WTC11 (cell line): ENCODE data around the gene PDZD2. TPM values are rescaled to one million over a fixed set of nuclear protein-coding genes. Genes with fewer than 3 reads are reported as not detected.

Experiments used
- ATAC-seq: fragments of 200-7000 bp; cut with Tn5 transposase; 2 replicates; pipeline ENCODE4 v1.10.0; 2021; ENCODE audit warnings: mild to moderate bottlenecking, moderate library complexity
- CTCF ChIA-PET: fragments of 300-600 bp; sonication (Branson Sonifier 250); formaldehyde crosslinking; loops from one replicate; lab custom pipeline; 2021; ENCODE audit warnings: antibody characterized with exemption; lab: Charles Lee
- POLR2A ChIA-PET: fragments of 350-600 bp; sonication (Branson Sonifier 250); formaldehyde crosslinking; loops from one replicate; lab custom pipeline; 2021; ENCODE audit warnings: antibody characterized with exemption; lab: Charles Lee
- DNase-seq: peaks from one replicate; pipeline ENCODE4 v3.0.0; 2021; ENCODE audit warnings: low spot score
- H3K27ac Mint-ChIP-seq: 2 replicates; pipeline ENCODE4 v1.8.0; 2021; ENCODE audit warnings: mixed read lengths
- H3K27me3 Mint-ChIP-seq: 2 replicates; pipeline ENCODE4 v1.8.0; 2021; ENCODE audit warnings: low read depth, mild to moderate bottlenecking, moderate library complexity, mixed read lengths
- H3K36me3 Mint-ChIP-seq: 2 replicates; pipeline ENCODE4 v1.8.0; 2021; ENCODE audit warnings: mixed read lengths
- H3K4me1 Mint-ChIP-seq: 2 replicates; pipeline ENCODE4 v1.8.0; 2022; ENCODE audit warnings: mixed read lengths
- H3K4me3 Mint-ChIP-seq: 2 replicates; pipeline ENCODE4 v1.8.0; 2021; ENCODE audit warnings: mild to moderate bottlenecking, moderate library complexity, mixed read lengths
- H3K9me3 Mint-ChIP-seq: 2 replicates; pipeline ENCODE4 v1.8.0; 2021; ENCODE audit warnings: mixed read lengths
- ELF4 ChIP-seq: sonication (generic); formaldehyde crosslinking; IDR thresholded peaks from 2 replicates; pipeline ENCODE4 v1.8.1; 2022; ENCODE audit warnings: low read depth, mild to moderate bottlenecking, moderate library complexity, missing genetic modification reagents
- FOXJ3 ChIP-seq: sonication (generic); formaldehyde crosslinking; IDR thresholded peaks from 2 replicates; pipeline ENCODE4 v1.9.0; 2021; ENCODE audit warnings: missing genetic modification reagents, mild to moderate bottlenecking, borderline replicate concordance
- GABPB1 ChIP-seq: sonication (generic); formaldehyde crosslinking; IDR thresholded peaks from 2 replicates; pipeline ENCODE4 v1.8.1; 2023; ENCODE audit warnings: mild to moderate bottlenecking, missing genetic modification reagents
- MXD4 ChIP-seq: fragments of 250-450 bp; sonication (Bioruptor Pico); IDR thresholded peaks from 2 replicates; pipeline ENCODE4 v1.8.0; 2021; ENCODE audit warnings: mild to moderate bottlenecking, moderate library complexity, borderline replicate concordance
- MYBL2 ChIP-seq: sonication (generic); formaldehyde crosslinking; IDR thresholded peaks from 2 replicates; pipeline ENCODE4 v1.8.1; 2023; ENCODE audit warnings: mild to moderate bottlenecking, moderate library complexity, missing genetic modification reagents
- NFATC4 ChIP-seq: fragments of 250-450 bp; sonication (Bioruptor Pico); IDR thresholded peaks from 2 replicates; pipeline ENCODE4 v1.9.0; 2021; ENCODE audit warnings: mild to moderate bottlenecking
- NFE2L1 ChIP-seq: sonication (generic); formaldehyde crosslinking; IDR thresholded peaks from 2 replicates; pipeline ENCODE4 v1.8.1; 2023; ENCODE audit warnings: missing genetic modification reagents
- NR3C1 ChIP-seq: sonication (generic); formaldehyde crosslinking; conservative IDR thresholded peaks from 2 replicates; pipeline ENCODE4 v1.8.1; 2023; ENCODE audit warnings: low read depth, mild to moderate bottlenecking, missing genetic modification reagents
- SP1 ChIP-seq: sonication (generic); formaldehyde crosslinking; conservative IDR thresholded peaks from 2 replicates; pipeline ENCODE4 v1.8.1; 2022; ENCODE audit warnings: missing genetic modification reagents
- TEAD4 ChIP-seq: sonication (generic); formaldehyde crosslinking; IDR thresholded peaks from 2 replicates; pipeline ENCODE4 v1.8.0; 2022; ENCODE audit warnings: mild to moderate bottlenecking, missing genetic modification reagents
- ZNF263 ChIP-seq: sonication (generic); formaldehyde crosslinking; IDR thresholded peaks from 2 replicates; pipeline ENCODE4 v1.8.1; 2022; ENCODE audit warnings: low read depth, mild to moderate bottlenecking, moderate library complexity, missing genetic modification reagents
- total RNA-seq: library from RNA; stranded (reverse); gene quantifications from 3 replicates; pipeline ENCODE4 v1.2.3, GENCODE V29; 2021
- TF ChIP-seq, protein P1 (sequence below): sonication (generic); formaldehyde crosslinking; IDR thresholded peaks from 2 replicates; pipeline ENCODE4 v1.8.0; 2023; ENCODE audit warnings: mild to moderate bottlenecking, missing genetic modification reagents
- TF ChIP-seq, protein P2 (sequence below): fragments of 200-600 bp; IDR thresholded peaks from 2 replicates; pipeline ENCODE4 v1.8.0; 2022; ENCODE audit warnings: antibody characterized with exemption
- TF ChIP-seq, protein P3 (sequence below): sonication (generic); formaldehyde crosslinking; IDR thresholded peaks from 2 replicates; pipeline ENCODE4 v1.8.0; 2022; ENCODE audit warnings: mild to moderate bottlenecking, missing genetic modification reagents
- TF ChIP-seq, protein P4 (sequence below): sonication (generic); formaldehyde crosslinking; IDR thresholded peaks from 2 replicates; pipeline ENCODE4 v1.8.1; 2022; ENCODE audit warnings: low read depth, missing genetic modification reagents, borderline replicate concordance
- TF ChIP-seq, protein P5 (sequence below): sonication (generic); formaldehyde crosslinking; conservative IDR thresholded peaks from 2 replicates; pipeline ENCODE4 v1.8.1; 2023; ENCODE audit warnings: mild to moderate bottlenecking, low read depth, missing genetic modification reagents, moderate library complexity
- TF ChIP-seq, protein P6 (sequence below): sonication (generic); formaldehyde crosslinking; IDR thresholded peaks from 2 replicates; pipeline ENCODE4 v1.8.0; 2022; ENCODE audit warnings: mild to moderate bottlenecking, missing genetic modification reagents

The PDZD2 gene
- total RNA-seq, 1 experiment from 2014 or later: 11.4 TPM

DNA sequence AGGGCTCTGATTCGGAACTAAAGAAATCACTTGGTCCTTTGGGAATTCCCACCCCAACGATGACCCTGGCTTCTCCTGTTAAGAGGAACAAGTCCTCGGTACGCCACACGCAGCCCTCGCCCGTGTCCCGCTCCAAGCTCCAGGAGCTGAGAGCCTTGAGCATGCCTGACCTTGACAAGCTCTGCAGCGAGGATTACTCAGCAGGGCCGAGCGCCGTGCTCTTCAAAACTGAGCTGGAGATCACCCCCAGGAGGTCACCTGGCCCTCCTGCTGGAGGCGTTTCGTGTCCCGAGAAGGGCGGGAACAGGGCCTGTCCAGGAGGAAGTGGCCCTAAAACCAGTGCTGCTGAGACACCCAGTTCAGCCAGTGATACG lies 451.8 kb downstream of the PDZD2 start (continued):
- TF ChIP-seq, protein P1, sequence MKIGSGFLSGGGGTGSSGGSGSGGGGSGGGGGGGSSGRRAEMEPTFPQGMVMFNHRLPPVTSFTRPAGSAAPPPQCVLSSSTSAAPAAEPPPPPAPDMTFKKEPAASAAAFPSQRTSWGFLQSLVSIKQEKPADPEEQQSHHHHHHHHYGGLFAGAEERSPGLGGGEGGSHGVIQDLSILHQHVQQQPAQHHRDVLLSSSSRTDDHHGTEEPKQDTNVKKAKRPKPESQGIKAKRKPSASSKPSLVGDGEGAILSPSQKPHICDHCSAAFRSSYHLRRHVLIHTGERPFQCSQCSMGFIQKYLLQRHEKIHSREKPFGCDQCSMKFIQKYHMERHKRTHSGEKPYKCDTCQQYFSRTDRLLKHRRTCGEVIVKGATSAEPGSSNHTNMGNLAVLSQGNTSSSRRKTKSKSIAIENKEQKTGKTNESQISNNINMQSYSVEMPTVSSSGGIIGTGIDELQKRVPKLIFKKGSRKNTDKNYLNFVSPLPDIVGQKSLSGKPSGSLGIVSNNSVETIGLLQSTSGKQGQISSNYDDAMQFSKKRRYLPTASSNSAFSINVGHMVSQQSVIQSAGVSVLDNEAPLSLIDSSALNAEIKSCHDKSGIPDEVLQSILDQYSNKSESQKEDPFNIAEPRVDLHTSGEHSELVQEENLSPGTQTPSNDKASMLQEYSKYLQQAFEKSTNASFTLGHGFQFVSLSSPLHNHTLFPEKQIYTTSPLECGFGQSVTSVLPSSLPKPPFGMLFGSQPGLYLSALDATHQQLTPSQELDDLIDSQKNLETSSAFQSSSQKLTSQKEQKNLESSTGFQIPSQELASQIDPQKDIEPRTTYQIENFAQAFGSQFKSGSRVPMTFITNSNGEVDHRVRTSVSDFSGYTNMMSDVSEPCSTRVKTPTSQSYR (CRISPR knock-in tag): no peak

DNA sequence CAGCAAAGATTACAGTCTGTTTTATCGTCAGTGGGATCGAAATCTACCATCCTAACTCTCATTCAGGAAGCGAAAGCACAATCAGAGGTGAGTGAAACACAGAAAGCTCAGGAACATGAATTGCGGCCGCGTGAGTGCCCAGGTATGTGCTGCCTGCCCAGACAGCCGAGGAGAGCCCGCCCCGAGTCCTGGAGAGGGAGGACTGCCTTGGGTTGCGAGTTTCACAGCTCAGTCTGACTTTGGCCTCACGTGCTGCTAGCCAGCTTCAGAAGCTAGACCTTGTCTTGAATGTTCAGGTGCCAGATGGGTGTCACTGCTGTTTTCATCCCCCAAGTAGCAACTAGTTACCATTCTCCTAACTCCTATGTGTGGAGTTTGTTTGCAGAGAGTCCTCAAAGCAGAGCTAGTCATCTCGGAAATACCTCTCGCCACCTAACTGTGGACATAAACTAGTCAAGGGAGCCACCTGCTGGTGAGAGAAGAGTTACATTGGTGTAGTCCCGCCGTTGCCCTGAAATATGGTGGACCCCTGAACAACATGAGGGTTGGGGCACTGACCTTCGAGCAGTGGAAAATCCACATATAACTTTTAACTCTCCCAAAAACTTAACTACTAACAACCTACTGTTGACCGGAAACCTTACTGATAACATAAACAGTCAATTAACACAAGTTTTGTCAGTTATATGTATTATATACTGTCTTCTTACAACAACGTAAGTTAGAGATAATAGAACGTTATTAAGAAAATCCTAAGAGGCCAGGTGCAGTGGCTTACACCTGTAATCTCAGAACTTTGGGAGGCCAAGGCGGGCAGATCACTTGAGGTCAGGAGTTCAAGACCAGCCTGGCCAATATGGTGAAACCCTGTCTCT lies 454.2 kb downstream of the PDZD2 start:
- POLR2A ChIA-PET: interaction anchor here (0.5 to 1.0 kb wide), 2 partner anchors 238 to 257 kb away, joined by 3 to 4 read pairs; no protein-coding TSS in a partner anchor
- Mint-ChIP-seq H3K9me3 (no peaks in the 10 kb centered on the region), H3K4me3 (no peak overlapping the region), H3K27ac (0 out of 2 replicates have a peak overlapping the region, but pooled peaks have one; percentile 41), H3K27me3 (no peaks in the 10 kb centered on the region), H3K4me1 (peaks cover 5% of the 10 kb centered on the region), H3K36me3 (peaks cover 4% of the 10 kb centered on the region)
- peak; percentile 94 for ATAC-seq
- peak; percentile 77 for DNase-seq
- TF ChIP-seq ZNF263: 0 out of 2 replicates have a peak, but pooled peaks have one; percentile 18
- no peak for TF ChIP-seq ELF4
- TF ChIP-seq, protein P2, sequence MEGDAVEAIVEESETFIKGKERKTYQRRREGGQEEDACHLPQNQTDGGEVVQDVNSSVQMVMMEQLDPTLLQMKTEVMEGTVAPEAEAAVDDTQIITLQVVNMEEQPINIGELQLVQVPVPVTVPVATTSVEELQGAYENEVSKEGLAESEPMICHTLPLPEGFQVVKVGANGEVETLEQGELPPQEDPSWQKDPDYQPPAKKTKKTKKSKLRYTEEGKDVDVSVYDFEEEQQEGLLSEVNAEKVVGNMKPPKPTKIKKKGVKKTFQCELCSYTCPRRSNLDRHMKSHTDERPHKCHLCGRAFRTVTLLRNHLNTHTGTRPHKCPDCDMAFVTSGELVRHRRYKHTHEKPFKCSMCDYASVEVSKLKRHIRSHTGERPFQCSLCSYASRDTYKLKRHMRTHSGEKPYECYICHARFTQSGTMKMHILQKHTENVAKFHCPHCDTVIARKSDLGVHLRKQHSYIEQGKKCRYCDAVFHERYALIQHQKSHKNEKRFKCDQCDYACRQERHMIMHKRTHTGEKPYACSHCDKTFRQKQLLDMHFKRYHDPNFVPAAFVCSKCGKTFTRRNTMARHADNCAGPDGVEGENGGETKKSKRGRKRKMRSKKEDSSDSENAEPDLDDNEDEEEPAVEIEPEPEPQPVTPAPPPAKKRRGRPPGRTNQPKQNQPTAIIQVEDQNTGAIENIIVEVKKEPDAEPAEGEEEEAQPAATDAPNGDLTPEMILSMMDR: peak; percentile 58
- TF ChIP-seq, all 79 proteins: peak for 2
- CTCF ChIA-PET: interaction anchor here (0.5 to 2.4 kb wide), 60 partner anchors 8 to 561 kb away, joined by 3 to 46 read pairs (median 4); partner anchors contain the start of genes C5orf22, DROSHA, GOLPH3 and PDZD2

DNA sequence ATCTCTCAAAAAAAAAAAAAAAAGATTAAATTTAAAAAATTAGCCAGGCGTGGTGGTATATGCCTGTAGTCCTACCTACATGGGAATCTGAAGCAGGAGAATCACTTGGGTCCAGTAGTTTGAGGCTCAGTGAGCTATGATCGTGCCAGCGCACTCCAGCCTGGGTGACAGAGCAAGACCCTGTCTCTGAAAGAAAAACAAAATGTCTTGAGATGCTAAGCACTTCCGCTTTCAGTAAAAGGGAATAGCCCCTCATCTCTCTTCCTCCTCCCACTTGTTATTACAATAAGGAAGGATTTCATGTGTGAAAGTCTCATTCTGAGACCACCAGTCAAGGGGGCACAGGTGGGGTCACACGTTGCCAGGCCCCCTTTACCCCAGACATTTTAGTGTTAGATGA lies 455.8 kb downstream of the PDZD2 start:
- Mint-ChIP-seq H3K36me3 (peaks cover 10% of the 10 kb centered on the region), H3K4me3 (no peak overlapping the region), H3K9me3 (no peaks in the 10 kb centered on the region), H3K27ac (no peak overlapping the region), H3K27me3 (no peaks in the 10 kb centered on the region), H3K4me1 (peaks cover 5% of the 10 kb centered on the region)
- DNase-seq (no peak), ATAC-seq (no peak)
- ChIA-PET CTCF (no interaction called here), POLR2A (no interaction called here)
- TF ChIP-seq, protein P1 (CRISPR knock-in tag): no peak
- TF ChIP-seq NR3C1 (CRISPR knock-in tag) (no peak), TEAD4 (CRISPR knock-in tag) (no peak), ZNF263 (no peak), SP1 (CRISPR knock-in tag) (no peak), MYBL2 (CRISPR knock-in tag) (no peak), GABPB1 (CRISPR knock-in tag) (no peak), MXD4 (CRISPR knock-in tag) (no peak), NFE2L1 (CRISPR knock-in tag) (no peak), FOXJ3 (CRISPR knock-in tag) (no peak), NFATC4 (no peak)
- TF ChIP-seq, protein P3, sequence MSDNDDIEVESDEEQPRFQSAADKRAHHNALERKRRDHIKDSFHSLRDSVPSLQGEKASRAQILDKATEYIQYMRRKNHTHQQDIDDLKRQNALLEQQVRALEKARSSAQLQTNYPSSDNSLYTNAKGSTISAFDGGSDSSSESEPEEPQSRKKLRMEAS (CRISPR knock-in tag): no peak
- TF ChIP-seq, protein P4, sequence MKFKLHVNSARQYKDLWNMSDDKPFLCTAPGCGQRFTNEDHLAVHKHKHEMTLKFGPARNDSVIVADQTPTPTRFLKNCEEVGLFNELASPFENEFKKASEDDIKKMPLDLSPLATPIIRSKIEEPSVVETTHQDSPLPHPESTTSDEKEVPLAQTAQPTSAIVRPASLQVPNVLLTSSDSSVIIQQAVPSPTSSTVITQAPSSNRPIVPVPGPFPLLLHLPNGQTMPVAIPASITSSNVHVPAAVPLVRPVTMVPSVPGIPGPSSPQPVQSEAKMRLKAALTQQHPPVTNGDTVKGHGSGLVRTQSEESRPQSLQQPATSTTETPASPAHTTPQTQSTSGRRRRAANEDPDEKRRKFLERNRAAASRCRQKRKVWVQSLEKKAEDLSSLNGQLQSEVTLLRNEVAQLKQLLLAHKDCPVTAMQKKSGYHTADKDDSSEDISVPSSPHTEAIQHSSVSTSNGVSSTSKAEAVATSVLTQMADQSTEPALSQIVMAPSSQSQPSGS (CRISPR knock-in tag): no peak
- TF ChIP-seq, protein P5, sequence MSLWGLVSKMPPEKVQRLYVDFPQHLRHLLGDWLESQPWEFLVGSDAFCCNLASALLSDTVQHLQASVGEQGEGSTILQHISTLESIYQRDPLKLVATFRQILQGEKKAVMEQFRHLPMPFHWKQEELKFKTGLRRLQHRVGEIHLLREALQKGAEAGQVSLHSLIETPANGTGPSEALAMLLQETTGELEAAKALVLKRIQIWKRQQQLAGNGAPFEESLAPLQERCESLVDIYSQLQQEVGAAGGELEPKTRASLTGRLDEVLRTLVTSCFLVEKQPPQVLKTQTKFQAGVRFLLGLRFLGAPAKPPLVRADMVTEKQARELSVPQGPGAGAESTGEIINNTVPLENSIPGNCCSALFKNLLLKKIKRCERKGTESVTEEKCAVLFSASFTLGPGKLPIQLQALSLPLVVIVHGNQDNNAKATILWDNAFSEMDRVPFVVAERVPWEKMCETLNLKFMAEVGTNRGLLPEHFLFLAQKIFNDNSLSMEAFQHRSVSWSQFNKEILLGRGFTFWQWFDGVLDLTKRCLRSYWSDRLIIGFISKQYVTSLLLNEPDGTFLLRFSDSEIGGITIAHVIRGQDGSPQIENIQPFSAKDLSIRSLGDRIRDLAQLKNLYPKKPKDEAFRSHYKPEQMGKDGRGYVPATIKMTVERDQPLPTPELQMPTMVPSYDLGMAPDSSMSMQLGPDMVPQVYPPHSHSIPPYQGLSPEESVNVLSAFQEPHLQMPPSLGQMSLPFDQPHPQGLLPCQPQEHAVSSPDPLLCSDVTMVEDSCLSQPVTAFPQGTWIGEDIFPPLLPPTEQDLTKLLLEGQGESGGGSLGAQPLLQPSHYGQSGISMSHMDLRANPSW (CRISPR knock-in tag): no peak
- TF ChIP-seq, protein P6, sequence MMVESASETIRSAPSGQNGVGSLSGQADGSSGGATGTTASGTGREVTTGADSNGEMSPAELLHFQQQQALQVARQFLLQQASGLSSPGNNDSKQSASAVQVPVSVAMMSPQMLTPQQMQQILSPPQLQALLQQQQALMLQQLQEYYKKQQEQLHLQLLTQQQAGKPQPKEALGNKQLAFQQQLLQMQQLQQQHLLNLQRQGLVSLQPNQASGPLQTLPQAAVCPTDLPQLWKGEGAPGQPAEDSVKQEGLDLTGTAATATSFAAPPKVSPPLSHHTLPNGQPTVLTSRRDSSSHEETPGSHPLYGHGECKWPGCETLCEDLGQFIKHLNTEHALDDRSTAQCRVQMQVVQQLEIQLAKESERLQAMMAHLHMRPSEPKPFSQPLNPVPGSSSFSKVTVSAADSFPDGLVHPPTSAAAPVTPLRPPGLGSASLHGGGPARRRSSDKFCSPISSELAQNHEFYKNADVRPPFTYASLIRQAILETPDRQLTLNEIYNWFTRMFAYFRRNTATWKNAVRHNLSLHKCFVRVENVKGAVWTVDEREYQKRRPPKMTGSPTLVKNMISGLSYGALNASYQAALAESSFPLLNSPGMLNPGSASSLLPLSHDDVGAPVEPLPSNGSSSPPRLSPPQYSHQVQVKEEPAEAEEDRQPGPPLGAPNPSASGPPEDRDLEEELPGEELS (CRISPR knock-in tag): no peak
